Mucosa of rectum (tissue), 2 donors: ENCODE results near the gene PON3.
"Not testable (repeated sequence)": the region's sequence is repeated elsewhere in the genome, so short reads cannot be mapped to it uniquely, and the experiment has no call there.

Source experiments
- H3K27ac ChIP-seq, 2 donors: one replicate each; pipeline ENCODE4 v1.7.0; 2013; ENCODE audit warnings: inconsistent platforms in 2 of 2, low read depth in 2 of 2, low read length in 2 of 2
- H3K27me3 ChIP-seq, 2 donors: one replicate each; pipeline ENCODE4 v1.7.0; 2013; ENCODE audit warnings: low read length in 2 of 2; ENCODE audit not compliant: control insufficient read depth in 2 of 2, insufficient read depth in 2 of 2
- H3K36me3 ChIP-seq, 2 donors: one replicate each; pipeline ENCODE4 v1.7.0; 2013; ENCODE audit warnings: low read length in 2 of 2; ENCODE audit not compliant: control insufficient read depth in 2 of 2, insufficient read depth in 2 of 2
- H3K4me1 ChIP-seq, 2 donors: one replicate each; pipeline ENCODE4 v1.7.0; 2013; ENCODE audit warnings: low read length in 2 of 2, mild to moderate bottlenecking in 1 of 2; ENCODE audit not compliant: control insufficient read depth in 2 of 2, insufficient read depth in 2 of 2
- H3K4me3 ChIP-seq, 2 donors: one replicate each; pipeline ENCODE4 v1.7.0; 2013; ENCODE audit warnings: low read length in 2 of 2
- H3K9ac ChIP-seq, 2 donors: one replicate each; pipeline ENCODE4 v1.7.0; 2013; ENCODE audit warnings: low read length in 2 of 2, low read depth in 1 of 2, mild to moderate bottlenecking in 1 of 2
- H3K9me3 ChIP-seq, 2 donors: one replicate each; pipeline ENCODE4 v1.7.0; 2013; ENCODE audit warnings: low read length in 2 of 2; ENCODE audit not compliant: control insufficient read depth in 2 of 2
- donor health status: healthy.
- donor health status: Normal muscosa, but diverticular disease.

PON3 gene

DNA sequence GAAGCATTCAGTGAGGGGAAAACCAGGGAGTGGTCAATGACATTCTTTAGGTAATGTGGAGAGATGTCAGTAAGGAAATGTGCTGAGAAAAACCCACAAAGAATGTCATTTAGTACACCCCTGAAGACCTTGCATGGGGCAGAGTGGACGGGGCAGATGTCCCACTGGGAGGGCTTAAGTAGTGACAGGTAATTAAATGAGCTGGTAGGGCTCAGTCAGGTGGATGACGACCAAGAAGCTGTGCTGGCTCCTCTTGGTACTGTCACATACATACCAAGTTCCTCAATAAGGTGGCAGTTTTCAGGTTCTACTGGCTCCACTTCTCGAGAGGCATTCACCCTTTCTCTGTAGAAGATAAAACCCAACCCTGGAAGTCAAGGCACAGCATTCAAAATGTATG lies 1.8 kb downstream of the PON3 start:
- H3K9me3 ChIP-seq, result no peaks in the 10 kb centered on the region
- no peaks in the 10 kb centered on the region for H3K36me3 ChIP-seq
- H3K9ac ChIP-seq, result no peak overlapping the region
- no peak overlapping the region for H3K4me3 ChIP-seq
- H3K27me3 ChIP-seq, result peaks cover 0 to 8% of the 10 kb centered on the region in 2 donors
- H3K4me1 ChIP-seq, result peaks cover 0 to 8% of the 10 kb centered on the region in 2 donors
- H3K27ac ChIP-seq, result no peak overlapping the region

DNA sequence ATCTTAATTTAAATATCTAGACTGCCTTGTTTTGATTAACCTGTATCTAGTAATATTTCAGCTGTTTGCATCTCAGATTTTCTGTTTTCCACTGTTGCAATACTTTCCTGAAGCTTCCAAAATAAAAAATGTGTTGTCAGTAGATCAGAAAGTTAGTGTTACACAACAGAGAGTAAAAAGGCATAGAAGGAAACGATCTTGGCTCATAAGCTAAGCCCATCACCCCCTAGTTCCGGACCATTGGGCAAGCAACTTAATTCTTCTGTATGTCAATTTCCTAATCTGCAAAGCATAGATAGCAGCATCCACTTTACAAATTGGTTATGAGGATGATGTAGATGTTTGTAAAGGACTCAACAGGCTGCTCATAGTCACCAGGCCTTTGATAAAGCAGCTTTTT lies 4.4 kb downstream of the PON3 start:
- no peak overlapping the region for H3K27ac ChIP-seq
- H3K36me3 ChIP-seq, result no peaks in the 10 kb centered on the region
- no peak overlapping the region for H3K4me3 ChIP-seq
- peaks cover 0 to 8% of the 10 kb centered on the region in 2 donors for H3K27me3 ChIP-seq
- H3K4me1 ChIP-seq, result peaks cover 0 to 1% of the 10 kb centered on the region in 2 donors
- no peak overlapping the region for H3K9ac ChIP-seq
- H3K9me3 ChIP-seq, result no peaks in the 10 kb centered on the region

- Histone ChIP-seq H3K9me3 (no peaks in the 10 kb centered on the region), H3K4me1 (no peaks in the 10 kb centered on the region), H3K36me3 (no peaks in the 10 kb centered on the region), H3K9ac (no peak overlapping the region), H3K27me3 (peaks cover 0 to 2% of the 10 kb centered on the region in 2 donors), H3K27ac (no peak overlapping the region), H3K4me3 (no peak overlapping the region)
Observed at GRCh38 chr7:95389516-95389915, 6.7 kb downstream of the PON3 start.

- not testable (repeated sequence) for H3K27ac ChIP-seq, H3K9me3 ChIP-seq, H3K4me1 ChIP-seq
Observed at GRCh38 chr7:95379457-95379856, 16.7 kb downstream of the PON3 start.

DNA sequence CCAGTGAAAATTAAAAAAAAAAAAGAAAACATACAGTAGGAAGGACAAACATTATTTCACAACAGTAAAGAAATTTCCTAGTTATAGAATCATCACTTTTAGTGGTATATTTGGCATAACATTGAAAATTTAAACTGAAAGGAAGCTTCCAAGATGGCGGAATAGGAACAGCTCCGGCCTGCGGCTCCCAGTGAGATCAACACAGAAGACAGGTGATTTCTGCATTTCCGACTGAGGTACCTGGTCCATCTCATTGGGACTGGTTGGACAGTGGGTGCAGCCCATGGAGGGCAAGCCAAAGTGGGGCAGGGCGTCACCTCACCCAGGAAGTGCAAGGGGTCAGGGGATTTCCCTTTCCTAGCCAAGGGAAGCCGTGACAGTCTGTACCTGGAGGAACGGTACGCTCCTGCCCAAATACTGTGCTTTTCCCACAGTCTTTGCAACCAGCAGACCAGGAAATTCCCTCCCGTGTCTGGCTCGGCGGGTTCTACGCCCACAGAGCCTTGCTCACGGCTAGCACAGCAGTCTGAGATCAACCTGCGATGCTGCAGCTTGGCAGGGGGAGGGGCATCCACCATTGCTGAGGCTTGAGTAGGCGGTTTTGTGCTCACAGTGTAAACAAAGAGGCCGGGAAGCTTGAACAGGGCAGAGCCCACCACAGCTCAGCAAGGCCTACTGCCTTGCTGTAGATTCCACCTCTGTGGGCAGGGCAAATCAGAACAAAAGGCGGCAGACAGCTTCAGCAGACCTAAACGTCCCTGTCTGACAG lies 19.4 kb downstream of the PON3 start:
- no peaks in the 10 kb centered on the region for H3K9me3 ChIP-seq
- H3K36me3 ChIP-seq, result no peaks in the 10 kb centered on the region
- H3K4me1 ChIP-seq, result no peaks in the 10 kb centered on the region
- no peak overlapping the region for H3K9ac ChIP-seq
- no peak overlapping the region for H3K27ac ChIP-seq
- no peaks in the 10 kb centered on the region for H3K27me3 ChIP-seq
- no peak overlapping the region for H3K4me3 ChIP-seq

More at GRCh38 chr7:95379457-95379856, 16.7 kb downstream of the PON3 start:
- not testable (repeated sequence) for H3K36me3 ChIP-seq, H3K9ac ChIP-seq, H3K4me3 ChIP-seq, H3K27me3 ChIP-seq

- no peak overlapping the region for H3K4me3 ChIP-seq
- H3K9me3 ChIP-seq, result no peaks in the 10 kb centered on the region
- H3K27me3 ChIP-seq, result no peaks in the 10 kb centered on the region
- no peak overlapping the region for H3K9ac ChIP-seq
- no peak overlapping the region for H3K27ac ChIP-seq
- no peaks in the 10 kb centered on the region for H3K36me3 ChIP-seq
- no peaks in the 10 kb centered on the region for H3K4me1 ChIP-seq
Observed at GRCh38 chr7:95375591-95376257, 20.5 kb downstream of the PON3 start.

DNA sequence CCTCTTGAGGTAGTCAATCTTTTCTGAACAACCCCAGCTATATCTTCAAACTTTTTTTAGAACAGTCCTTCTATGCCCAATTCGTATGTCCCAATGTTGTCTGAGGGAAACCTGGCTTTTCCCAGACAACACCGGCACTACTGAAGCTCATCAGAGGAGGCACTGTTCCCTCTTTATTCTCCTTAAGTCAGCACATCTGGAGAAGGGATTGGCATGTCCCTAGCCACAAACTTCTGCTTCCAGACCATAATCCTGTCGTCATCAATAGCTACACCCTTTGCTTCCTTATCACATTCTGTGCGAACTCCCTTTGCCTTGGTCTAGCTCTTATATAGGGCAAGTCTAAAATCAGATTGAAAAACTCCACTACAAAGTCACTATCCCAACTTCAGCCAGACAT lies 22.9 kb downstream of the PON3 start:
- no peaks in the 10 kb centered on the region for H3K36me3 ChIP-seq
- no peaks in the 10 kb centered on the region for H3K9me3 ChIP-seq
- no peak overlapping the region for H3K9ac ChIP-seq
- no peak overlapping the region for H3K4me3 ChIP-seq
- no peaks in the 10 kb centered on the region for H3K4me1 ChIP-seq
- no peak overlapping the region for H3K27ac ChIP-seq
- H3K27me3 ChIP-seq, result no peaks in the 10 kb centered on the region

DNA sequence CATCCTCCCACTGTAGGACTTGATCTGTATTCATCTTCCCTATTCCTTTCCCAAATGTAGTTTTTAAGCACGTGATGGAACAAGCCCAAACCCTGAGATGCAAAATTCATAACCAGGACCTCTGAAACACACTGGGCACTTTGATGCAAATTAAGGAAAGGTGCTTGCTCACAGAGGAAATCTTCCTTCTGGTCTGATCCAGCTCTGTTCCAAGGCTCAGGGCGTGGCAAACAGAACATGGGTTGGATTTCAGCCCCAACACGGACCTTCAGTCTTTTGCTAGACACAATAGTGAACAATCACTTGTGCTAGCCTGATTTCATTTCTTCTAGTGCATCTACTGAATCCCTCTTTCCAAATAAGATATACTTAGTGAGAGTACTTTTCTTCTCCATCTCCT lies 27.9 kb downstream of the PON3 start:
- Histone ChIP-seq H3K4me3 (no peak overlapping the region), H3K36me3 (no peaks in the 10 kb centered on the region), H3K27ac (no peak overlapping the region), H3K9me3 (no peaks in the 10 kb centered on the region), H3K9ac (no peak overlapping the region), H3K27me3 (no peaks in the 10 kb centered on the region), H3K4me1 (no peaks in the 10 kb centered on the region)

- no peaks in the 10 kb centered on the region for H3K36me3 ChIP-seq
- no peak overlapping the region for H3K27ac ChIP-seq
- H3K9ac ChIP-seq, result no peak overlapping the region
- no peaks in the 10 kb centered on the region for H3K9me3 ChIP-seq
- no peaks in the 10 kb centered on the region for H3K4me1 ChIP-seq
- no peaks in the 10 kb centered on the region for H3K27me3 ChIP-seq
- no peak overlapping the region for H3K4me3 ChIP-seq
Observed at GRCh38 chr7:95367606-95368005, 28.6 kb downstream of the PON3 start.

GRCh38 chr7:95365151-95365550 lies 31.0 kb downstream of the PON3 start:
- Histone ChIP-seq H3K9me3 (no peaks in the 10 kb centered on the region), H3K4me3 (no peak overlapping the region), H3K4me1 (no peaks in the 10 kb centered on the region), H3K27ac (no peak overlapping the region), H3K36me3 (no peaks in the 10 kb centered on the region), H3K27me3 (no peaks in the 10 kb centered on the region), H3K9ac (no peak overlapping the region)
